Measurements from ENCODE around the gene PACSIN3. TPM values are rescaled to one million over a fixed set of nuclear protein-coding genes. Genes with fewer than 3 reads are reported as not detected.

Gene PACSIN3
- total RNA-seq, 2 donors from 2014 or later: 48.0 to 66.6 TPM

GRCh38 chr11:47148270-47148669 is 38.0 kb downstream of the PACSIN3 start:
- H3K9me3 ChIP-seq (ENCODE audit: control insufficient read depth, low read length): no peaks in the 10 kb centered on the region
- Mint-ChIP-seq H3K36me3 (ENCODE audit: low read depth) (peaks cover 13% of the 10 kb centered on the region), H3K4me1 (peaks cover 4% of the 10 kb centered on the region), H3K9me3 (no peaks in the 10 kb centered on the region), H3K4me3 (no peak overlapping the region), H3K27me3 (ENCODE audit: insufficient read depth) (no peaks in the 10 kb centered on the region), H3K27ac (peak overlapping the region; percentile 28)
- H3K36me3 ChIP-seq (ENCODE audit: control insufficient read depth, insufficient read depth, low read length): no peaks in the 10 kb centered on the region
- no peak for DNase-seq
- H3K27me3 ChIP-seq (ENCODE audit: control insufficient read depth, insufficient read depth, low read length, poor library complexity, severe bottlenecking): no peaks in the 10 kb centered on the region
- H3K27ac ChIP-seq (ENCODE audit: low read depth, low read length): no peak overlapping the region
- H3K4me1 ChIP-seq (ENCODE audit: control insufficient read depth, insufficient read depth, low read length): peaks cover 3% of the 10 kb centered on the region
- TF ChIP-seq CTCF (conservative IDR thresholded peaks at IDR 0.05): no peak
- 93 to 97% methylated on average over 4 of the region's 4 CpGs for WGBS, 2 experiments (ENCODE audit: insufficient coverage in 1 of 2, insufficient read length in 1 of 2)
- H3K9ac ChIP-seq (ENCODE audit: extremely low read depth, low read length, poor library complexity, severe bottlenecking): no peak overlapping the region
- H3K4me3 ChIP-seq (ENCODE audit: low read length): no peak overlapping the region

GRCh38 chr11:47147681-47148080 is 38.6 kb downstream of the PACSIN3 start:
- DNase-seq: no peak
- H3K36me3 Mint-ChIP-seq (ENCODE audit: low read depth): peaks cover 13% of the 10 kb centered on the region
- Histone ChIP-seq H3K9ac (ENCODE audit: extremely low read depth, low read length, poor library complexity, severe bottlenecking) (no peak overlapping the region), H3K27ac (ENCODE audit: low read depth, low read length) (no peak overlapping the region), H3K27me3 (ENCODE audit: control insufficient read depth, insufficient read depth, low read length, poor library complexity, severe bottlenecking) (no peaks in the 10 kb centered on the region), H3K4me3 (ENCODE audit: low read length) (no peak overlapping the region), H3K4me1 (ENCODE audit: control insufficient read depth, insufficient read depth, low read length) (no peaks in the 10 kb centered on the region), H3K9me3 (ENCODE audit: control insufficient read depth, low read length) (no peaks in the 10 kb centered on the region), H3K36me3 (ENCODE audit: control insufficient read depth, insufficient read depth, low read length) (no peaks in the 10 kb centered on the region)
- no peaks in the 10 kb centered on the region for H3K4me1 Mint-ChIP-seq
- H3K27ac Mint-ChIP-seq: peak overlapping the region; percentile 32
- no peaks in the 10 kb centered on the region for H3K27me3 Mint-ChIP-seq (ENCODE audit: insufficient read depth)
- H3K4me3 Mint-ChIP-seq: no peak overlapping the region
- no peaks in the 10 kb centered on the region for H3K9me3 Mint-ChIP-seq
- TF ChIP-seq CTCF (conservative IDR thresholded peaks at IDR 0.05): no peak
- WGBS, 2 experiments (ENCODE audit: insufficient coverage in 1 of 2, insufficient read length in 1 of 2): 95 to 100% methylated on average over 5 to 7 of the region's 7 CpGs

- Mint-ChIP-seq H3K4me3 (no peak overlapping the region), H3K27me3 (ENCODE audit: insufficient read depth) (no peaks in the 10 kb centered on the region), H3K27ac (peak overlapping the region; percentile 32), H3K4me1 (no peaks in the 10 kb centered on the region), H3K9me3 (no peaks in the 10 kb centered on the region), H3K36me3 (ENCODE audit: low read depth) (peaks cover 13% of the 10 kb centered on the region)
- DNase-seq: no peak
- Histone ChIP-seq H3K9me3 (ENCODE audit: control insufficient read depth, low read length) (no peaks in the 10 kb centered on the region), H3K4me1 (ENCODE audit: control insufficient read depth, insufficient read depth, low read length) (no peaks in the 10 kb centered on the region), H3K27ac (ENCODE audit: low read depth, low read length) (no peak overlapping the region), H3K9ac (ENCODE audit: extremely low read depth, low read length, poor library complexity, severe bottlenecking) (no peak overlapping the region), H3K36me3 (ENCODE audit: control insufficient read depth, insufficient read depth, low read length) (no peaks in the 10 kb centered on the region), H3K4me3 (ENCODE audit: low read length) (no peak overlapping the region), H3K27me3 (ENCODE audit: control insufficient read depth, insufficient read depth, low read length, poor library complexity, severe bottlenecking) (no peaks in the 10 kb centered on the region)
- TF ChIP-seq CTCF (conservative IDR thresholded peaks at IDR 0.05): no peak
- 90 to 93% methylated on average over 2 of the region's 2 CpGs for WGBS, 2 experiments (ENCODE audit: insufficient coverage in 1 of 2, insufficient read length in 1 of 2)
Observed at GRCh38 chr11:47147250-47147649, 39.0 kb downstream of the PACSIN3 start.
